WTC11 (cell line): ENCODE measurements around the gene KCNMA1. TPM values are rescaled to one million over a fixed set of nuclear protein-coding genes. Genes with fewer than 3 reads are reported as not detected.

Source experiments
- ATAC-seq: fragments of 200-7000 bp; cut with Tn5 transposase; 2 replicates; pipeline ENCODE4 v1.10.0; 2021; ENCODE audit warnings: mild to moderate bottlenecking, moderate library complexity
- CTCF ChIA-PET: fragments of 300-600 bp; sonication (Branson Sonifier 250); formaldehyde crosslinking; loops from one replicate; lab custom pipeline; 2021; ENCODE audit warnings: antibody characterized with exemption; lab: Charles Lee
- POLR2A ChIA-PET: fragments of 350-600 bp; sonication (Branson Sonifier 250); formaldehyde crosslinking; loops from one replicate; lab custom pipeline; 2021; ENCODE audit warnings: antibody characterized with exemption; lab: Charles Lee
- DNase-seq: peaks from one replicate; pipeline ENCODE4 v3.0.0; 2021; ENCODE audit warnings: low spot score
- H3K27ac Mint-ChIP-seq: 2 replicates; pipeline ENCODE4 v1.8.0; 2021; ENCODE audit warnings: mixed read lengths
- H3K27me3 Mint-ChIP-seq: 2 replicates; pipeline ENCODE4 v1.8.0; 2021; ENCODE audit warnings: low read depth, mild to moderate bottlenecking, moderate library complexity, mixed read lengths
- H3K36me3 Mint-ChIP-seq: 2 replicates; pipeline ENCODE4 v1.8.0; 2021; ENCODE audit warnings: mixed read lengths
- H3K4me1 Mint-ChIP-seq: 2 replicates; pipeline ENCODE4 v1.8.0; 2022; ENCODE audit warnings: mixed read lengths
- H3K4me3 Mint-ChIP-seq: 2 replicates; pipeline ENCODE4 v1.8.0; 2021; ENCODE audit warnings: mild to moderate bottlenecking, moderate library complexity, mixed read lengths
- H3K9me3 Mint-ChIP-seq: 2 replicates; pipeline ENCODE4 v1.8.0; 2021; ENCODE audit warnings: mixed read lengths
- CDX4 ChIP-seq: fragments of 250-450 bp; sonication (Bioruptor Pico); IDR thresholded peaks from 2 replicates; pipeline ENCODE4 v1.9.0; 2021; ENCODE audit warnings: moderate library complexity, mild to moderate bottlenecking, inconsistent platforms, borderline replicate concordance
- ELF4 ChIP-seq: sonication (generic); formaldehyde crosslinking; IDR thresholded peaks from 2 replicates; pipeline ENCODE4 v1.8.1; 2022; ENCODE audit warnings: low read depth, mild to moderate bottlenecking, moderate library complexity, missing genetic modification reagents
- ERG ChIP-seq: fragments of 250-450 bp; sonication (Bioruptor Pico); IDR thresholded peaks from 2 replicates; pipeline ENCODE4 v1.8.0; 2021; ENCODE audit warnings: mild to moderate bottlenecking
- FOXJ3 ChIP-seq: sonication (generic); formaldehyde crosslinking; IDR thresholded peaks from 2 replicates; pipeline ENCODE4 v1.9.0; 2021; ENCODE audit warnings: missing genetic modification reagents, mild to moderate bottlenecking, borderline replicate concordance
- FOXP4 ChIP-seq: sonication (generic); formaldehyde crosslinking; IDR thresholded peaks from 2 replicates; pipeline ENCODE4 v1.8.0; 2022; ENCODE audit warnings: mild to moderate bottlenecking, missing genetic modification reagents
- GRHL2 ChIP-seq: fragments of 250-450 bp; sonication (Bioruptor Pico); IDR thresholded peaks from 2 replicates; pipeline ENCODE4 v1.8.0; 2022; ENCODE audit warnings: mild to moderate bottlenecking, moderate library complexity; ENCODE audit not compliant: insufficient replicate concordance, severe bottlenecking
- GTF2I ChIP-seq: fragments of 250-450 bp; sonication (Bioruptor Pico); conservative IDR thresholded peaks from 2 replicates; pipeline ENCODE4 v1.4.0; 2021; ENCODE audit warnings: mild to moderate bottlenecking
- HMGA2 ChIP-seq: fragments of 250-450 bp; sonication (Bioruptor Pico); IDR thresholded peaks from 2 replicates; pipeline ENCODE4 v1.4.0; 2021; ENCODE audit warnings: mild to moderate bottlenecking, moderate library complexity
- IRF2 ChIP-seq: sonication (generic); formaldehyde crosslinking; IDR thresholded peaks from 2 replicates; pipeline ENCODE4 v1.8.0; 2022; ENCODE audit warnings: low read depth, missing genetic modification reagents, borderline replicate concordance
- NFE2L1 ChIP-seq: sonication (generic); formaldehyde crosslinking; IDR thresholded peaks from 2 replicates; pipeline ENCODE4 v1.8.1; 2023; ENCODE audit warnings: missing genetic modification reagents
- PRDM15 ChIP-seq: sonication (generic); formaldehyde crosslinking; IDR thresholded peaks from 2 replicates; pipeline ENCODE4 v1.8.0; 2022; ENCODE audit warnings: missing genetic modification reagents
- PREB ChIP-seq: sonication (generic); formaldehyde crosslinking; IDR thresholded peaks from 2 replicates; pipeline ENCODE4 v1.8.1; 2022; ENCODE audit warnings: mild to moderate bottlenecking, missing genetic modification reagents, moderate library complexity, borderline replicate concordance
- RORB ChIP-seq: fragments of 250-450 bp; sonication (Bioruptor Pico); IDR thresholded peaks from 2 replicates; pipeline ENCODE4 v1.9.0; 2021; ENCODE audit warnings: mild to moderate bottlenecking
- SOX15 ChIP-seq: fragments of 250-450 bp; sonication (Bioruptor Pico); IDR thresholded peaks from 2 replicates; pipeline ENCODE4 v1.9.0; 2021; ENCODE audit warnings: mild to moderate bottlenecking
- SP1 ChIP-seq: sonication (generic); formaldehyde crosslinking; conservative IDR thresholded peaks from 2 replicates; pipeline ENCODE4 v1.8.1; 2022; ENCODE audit warnings: missing genetic modification reagents
- TEAD4 ChIP-seq: sonication (generic); formaldehyde crosslinking; IDR thresholded peaks from 2 replicates; pipeline ENCODE4 v1.8.0; 2022; ENCODE audit warnings: mild to moderate bottlenecking, missing genetic modification reagents
- ZMAT4 ChIP-seq: fragments of 250-450 bp; sonication (Bioruptor Pico); IDR thresholded peaks from 2 replicates; pipeline ENCODE4 v1.9.0; 2021; ENCODE audit warnings: mild to moderate bottlenecking
- ZNF232 ChIP-seq: sonication (generic); formaldehyde crosslinking; IDR thresholded peaks from 2 replicates; pipeline ENCODE4 v1.8.0; 2022; ENCODE audit warnings: mild to moderate bottlenecking, missing genetic modification reagents
- ZNF317 ChIP-seq: sonication (generic); formaldehyde crosslinking; IDR thresholded peaks from 2 replicates; pipeline ENCODE4 v1.8.1; 2023; ENCODE audit warnings: low read depth, mild to moderate bottlenecking, moderate library complexity, missing genetic modification reagents, borderline replicate concordance
- ZNF416 ChIP-seq: fragments of 250-450 bp; sonication (Bioruptor Pico); IDR thresholded peaks from 2 replicates; pipeline ENCODE4 v1.9.0; 2021; ENCODE audit warnings: mild to moderate bottlenecking, inconsistent platforms
- total RNA-seq: library from RNA; stranded (reverse); gene quantifications from 3 replicates; pipeline ENCODE4 v1.2.3, GENCODE V29; 2021
- TF ChIP-seq, protein P1 (sequence below): fragments of 200-600 bp; IDR thresholded peaks from 2 replicates; pipeline ENCODE4 v1.8.0; 2022; ENCODE audit warnings: antibody characterized with exemption
- TF ChIP-seq, protein P2 (sequence below): sonication (generic); formaldehyde crosslinking; IDR thresholded peaks from 2 replicates; pipeline ENCODE4 v1.8.1; 2022; ENCODE audit warnings: low read depth, mild to moderate bottlenecking, moderate library complexity, missing genetic modification reagents, borderline replicate concordance
- TF ChIP-seq, protein P3 (sequence below): sonication (generic); formaldehyde crosslinking; IDR thresholded peaks from 2 replicates; pipeline ENCODE4 v1.8.0; 2022; ENCODE audit warnings: mild to moderate bottlenecking, missing genetic modification reagents
- TF ChIP-seq, protein P4 (sequence below): fragments of 250-450 bp; sonication (Bioruptor Pico); IDR thresholded peaks from 2 replicates; pipeline ENCODE4 v2.1.2; 2022; ENCODE audit warnings: mild to moderate bottlenecking, moderate library complexity

Gene KCNMA1
- total RNA-seq, 1 experiment from 2014 or later, result 7.3 TPM

DNA sequence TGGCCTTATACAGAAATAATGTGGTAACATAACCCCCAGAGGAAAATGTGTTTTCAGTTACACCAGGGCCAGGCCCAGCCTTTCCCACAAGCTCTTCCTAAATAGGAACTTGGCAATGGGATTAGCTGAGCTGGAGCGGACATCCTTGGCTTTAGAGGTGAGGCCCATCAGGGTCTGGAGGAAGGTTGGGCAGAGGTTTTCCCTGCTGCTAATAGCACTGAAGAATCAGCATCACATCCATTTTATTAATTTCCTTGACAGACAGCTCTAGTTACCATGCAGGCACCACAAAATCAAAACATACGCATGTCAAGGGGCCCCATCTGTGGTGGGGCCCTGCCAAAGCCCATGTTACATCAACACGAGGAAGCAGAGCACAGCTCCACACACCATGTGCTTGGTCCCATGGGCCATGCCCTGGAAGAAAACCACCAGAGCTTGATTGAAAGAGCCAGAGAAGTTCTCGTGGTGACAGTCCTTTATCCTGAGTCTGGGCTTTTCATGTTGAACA lies 566.6 kb downstream of the KCNMA1 start (continued):
- TF ChIP-seq GTF2I (CRISPR knock-in tag) (no peak), HMGA2 (CRISPR knock-in tag) (no peak), FOXJ3 (no peak), ERG (CRISPR knock-in tag) (no peak), ZNF317 (CRISPR knock-in tag) (no peak), SOX15 (CRISPR knock-in tag) (no peak), ZNF232 (CRISPR knock-in tag) (no peak), IRF2 (CRISPR knock-in tag) (no peak), ZMAT4 (no peak), SP1 (no peak), PREB (no peak), ELF4 (CRISPR knock-in tag) (no peak), RORB (no peak)
- TF ChIP-seq, protein P1, sequence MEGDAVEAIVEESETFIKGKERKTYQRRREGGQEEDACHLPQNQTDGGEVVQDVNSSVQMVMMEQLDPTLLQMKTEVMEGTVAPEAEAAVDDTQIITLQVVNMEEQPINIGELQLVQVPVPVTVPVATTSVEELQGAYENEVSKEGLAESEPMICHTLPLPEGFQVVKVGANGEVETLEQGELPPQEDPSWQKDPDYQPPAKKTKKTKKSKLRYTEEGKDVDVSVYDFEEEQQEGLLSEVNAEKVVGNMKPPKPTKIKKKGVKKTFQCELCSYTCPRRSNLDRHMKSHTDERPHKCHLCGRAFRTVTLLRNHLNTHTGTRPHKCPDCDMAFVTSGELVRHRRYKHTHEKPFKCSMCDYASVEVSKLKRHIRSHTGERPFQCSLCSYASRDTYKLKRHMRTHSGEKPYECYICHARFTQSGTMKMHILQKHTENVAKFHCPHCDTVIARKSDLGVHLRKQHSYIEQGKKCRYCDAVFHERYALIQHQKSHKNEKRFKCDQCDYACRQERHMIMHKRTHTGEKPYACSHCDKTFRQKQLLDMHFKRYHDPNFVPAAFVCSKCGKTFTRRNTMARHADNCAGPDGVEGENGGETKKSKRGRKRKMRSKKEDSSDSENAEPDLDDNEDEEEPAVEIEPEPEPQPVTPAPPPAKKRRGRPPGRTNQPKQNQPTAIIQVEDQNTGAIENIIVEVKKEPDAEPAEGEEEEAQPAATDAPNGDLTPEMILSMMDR, result no peak
- TF ChIP-seq, protein P2, sequence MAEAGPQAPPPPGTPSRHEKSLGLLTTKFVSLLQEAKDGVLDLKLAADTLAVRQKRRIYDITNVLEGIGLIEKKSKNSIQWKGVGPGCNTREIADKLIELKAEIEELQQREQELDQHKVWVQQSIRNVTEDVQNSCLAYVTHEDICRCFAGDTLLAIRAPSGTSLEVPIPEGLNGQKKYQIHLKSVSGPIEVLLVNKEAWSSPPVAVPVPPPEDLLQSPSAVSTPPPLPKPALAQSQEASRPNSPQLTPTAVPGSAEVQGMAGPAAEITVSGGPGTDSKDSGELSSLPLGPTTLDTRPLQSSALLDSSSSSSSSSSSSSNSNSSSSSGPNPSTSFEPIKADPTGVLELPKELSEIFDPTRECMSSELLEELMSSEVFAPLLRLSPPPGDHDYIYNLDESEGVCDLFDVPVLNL (CRISPR knock-in tag), result no peak

DNA sequence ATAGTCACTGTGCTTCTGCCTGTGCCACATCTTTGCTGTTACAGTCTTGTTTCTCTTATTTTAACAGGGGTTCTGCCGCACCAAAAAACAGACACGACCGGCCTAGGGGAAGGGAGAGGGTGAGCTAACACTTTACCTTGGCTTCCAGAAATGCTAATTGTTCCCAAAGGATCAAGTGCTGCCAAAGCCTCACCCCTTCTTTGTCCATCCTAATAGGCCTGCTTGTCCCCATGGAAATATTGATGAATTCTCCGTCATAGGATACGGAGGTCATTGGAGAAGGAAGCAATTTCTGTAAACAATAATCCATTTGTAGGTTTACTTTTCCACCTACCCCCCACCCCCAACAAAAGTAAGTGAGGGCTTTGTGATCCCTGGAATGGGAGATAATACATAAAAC lies 567.3 kb downstream of the KCNMA1 start:
- Mint-ChIP-seq H3K9me3 (peaks cover 7% of the 10 kb centered on the region; the same call in 1 of the 2 replicates), H3K27me3 (no peaks in the 10 kb centered on the region; the same call in 1 of the 2 replicates), H3K36me3 (no peaks in the 10 kb centered on the region), H3K4me1 (peaks cover 6% of the 10 kb centered on the region), H3K4me3 (no peak overlapping the region), H3K27ac (no peak overlapping the region)
- ATAC-seq, result no peak
- ChIA-PET POLR2A (no interaction called here), CTCF (no interaction called here)
- no peak for DNase-seq
- no peak for TF ChIP-seq PRDM15 (CRISPR knock-in tag)
- no peak for TF ChIP-seq CDX4 (CRISPR knock-in tag)
- no peak for TF ChIP-seq FOXP4 (CRISPR knock-in tag)
- no peak for TF ChIP-seq ZNF232 (CRISPR knock-in tag)
- TF ChIP-seq, protein P3, sequence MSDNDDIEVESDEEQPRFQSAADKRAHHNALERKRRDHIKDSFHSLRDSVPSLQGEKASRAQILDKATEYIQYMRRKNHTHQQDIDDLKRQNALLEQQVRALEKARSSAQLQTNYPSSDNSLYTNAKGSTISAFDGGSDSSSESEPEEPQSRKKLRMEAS (CRISPR knock-in tag), result no peak
- no peak for TF ChIP-seq TEAD4
- TF ChIP-seq NFE2L1 (CRISPR knock-in tag), result no peak
- no peak for TF ChIP-seq GRHL2 (CRISPR knock-in tag)
- TF ChIP-seq, protein P4, sequence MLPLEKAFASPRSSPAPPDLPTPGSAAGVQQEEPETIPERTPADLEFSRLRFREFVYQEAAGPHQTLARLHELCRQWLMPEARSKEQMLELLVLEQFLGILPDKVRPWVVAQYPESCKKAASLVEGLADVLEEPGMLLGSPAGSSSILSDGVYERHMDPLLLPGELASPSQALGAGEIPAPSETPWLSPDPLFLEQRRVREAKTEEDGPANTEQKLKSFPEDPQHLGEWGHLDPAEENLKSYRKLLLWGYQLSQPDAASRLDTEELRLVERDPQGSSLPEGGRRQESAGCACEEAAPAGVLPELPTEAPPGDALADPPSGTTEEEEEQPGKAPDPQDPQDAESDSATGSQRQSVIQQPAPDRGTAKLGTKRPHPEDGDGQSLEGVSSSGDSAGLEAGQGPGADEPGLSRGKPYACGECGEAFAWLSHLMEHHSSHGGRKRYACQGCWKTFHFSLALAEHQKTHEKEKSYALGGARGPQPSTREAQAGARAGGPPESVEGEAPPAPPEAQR (CRISPR knock-in tag), result no peak
- TF ChIP-seq RORB, result no peak
- no peak for TF ChIP-seq ZNF416 (CRISPR knock-in tag)
